Activated T-helper 17 cell treated with anti-CD3 and anti-CD28 coated beads, Interleukin-2, amount 50 U/mL, for 72 hours (primary cell): ENCODE data around the gene TRHDE. TPM values are rescaled to one million over a fixed set of nuclear protein-coding genes. Genes with fewer than 3 reads are reported as not detected.
"Not testable (repeated sequence)": the region's sequence is repeated elsewhere in the genome, so short reads cannot be mapped to it uniquely, and the experiment has no call there.

Experiments used
- ATAC-seq: fragments of 150-1000 bp; cut with Tn5 transposase; replicated peaks from 2 replicates; pipeline ENCODE4 v1.10.0; 2021; ENCODE audit warnings: mild to moderate bottlenecking, moderate library complexity
- H3K27ac Mint-ChIP-seq: one replicate; pipeline ENCODE4 v1.8.0; 2022; ENCODE audit warnings: mixed read lengths
- H3K27me3 Mint-ChIP-seq: one replicate; pipeline ENCODE4 v1.8.0; 2022; ENCODE audit warnings: mixed read lengths
- H3K36me3 Mint-ChIP-seq: one replicate; pipeline ENCODE4 v1.8.0; 2022; ENCODE audit warnings: low read depth, mild to moderate bottlenecking, mixed read lengths
- H3K4me1 Mint-ChIP-seq: one replicate; pipeline ENCODE4 v1.8.0; 2022; ENCODE audit warnings: mixed read lengths
- H3K4me3 Mint-ChIP-seq: one replicate; pipeline ENCODE4 v1.8.0; 2022; ENCODE audit warnings: mild to moderate bottlenecking, mixed read lengths
- H3K9me3 Mint-ChIP-seq: one replicate; pipeline ENCODE4 v1.8.0; 2022; ENCODE audit warnings: mixed read lengths
- total RNA-seq, 2 donors: library from RNA; stranded (reverse); gene quantifications; one replicate each; pipeline ENCODE4 v1.2.3, GENCODE V29; 2022

The TRHDE gene
- total RNA-seq, 2 donors from 2014 or later, result not detected

- H3K27ac Mint-ChIP-seq, result no peak overlapping the region
- no peaks in the 10 kb centered on the region for H3K4me1 Mint-ChIP-seq
- no peaks in the 10 kb centered on the region for H3K27me3 Mint-ChIP-seq
- no peak overlapping the region for H3K4me3 Mint-ChIP-seq
- H3K9me3 Mint-ChIP-seq, result peaks cover 12% of the 10 kb centered on the region
- ATAC-seq, result no peak
- no peaks in the 10 kb centered on the region for H3K36me3 Mint-ChIP-seq
Observed at GRCh38 chr12:72511498-72511897, 239.3 kb downstream of the TRHDE start.

DNA sequence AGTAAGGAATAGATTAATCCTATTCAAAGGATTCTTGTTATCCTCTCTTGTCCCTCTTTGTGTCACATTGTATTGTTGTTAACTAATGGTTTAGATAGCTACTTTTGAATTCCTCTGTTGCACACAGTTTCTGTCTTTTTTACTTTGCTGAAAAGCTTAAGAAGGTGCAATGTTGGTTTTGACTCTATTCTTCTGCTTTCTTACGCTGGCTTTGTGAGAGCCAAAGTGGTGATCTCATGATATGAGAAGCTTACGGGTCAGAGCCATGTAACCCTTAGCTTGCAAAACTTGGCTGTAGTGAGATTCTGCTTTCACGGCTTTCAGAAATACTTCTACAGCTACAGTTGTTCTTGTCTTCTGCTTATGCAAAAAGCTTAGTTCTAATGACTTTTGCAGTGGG, 239.7 kb downstream of the TRHDE start:
- Mint-ChIP-seq H3K27ac (no peak overlapping the region), H3K4me3 (no peak overlapping the region), H3K36me3 (no peaks in the 10 kb centered on the region), H3K27me3 (no peaks in the 10 kb centered on the region), H3K9me3 (peaks cover 10% of the 10 kb centered on the region), H3K4me1 (no peaks in the 10 kb centered on the region)
- no peak for ATAC-seq

DNA sequence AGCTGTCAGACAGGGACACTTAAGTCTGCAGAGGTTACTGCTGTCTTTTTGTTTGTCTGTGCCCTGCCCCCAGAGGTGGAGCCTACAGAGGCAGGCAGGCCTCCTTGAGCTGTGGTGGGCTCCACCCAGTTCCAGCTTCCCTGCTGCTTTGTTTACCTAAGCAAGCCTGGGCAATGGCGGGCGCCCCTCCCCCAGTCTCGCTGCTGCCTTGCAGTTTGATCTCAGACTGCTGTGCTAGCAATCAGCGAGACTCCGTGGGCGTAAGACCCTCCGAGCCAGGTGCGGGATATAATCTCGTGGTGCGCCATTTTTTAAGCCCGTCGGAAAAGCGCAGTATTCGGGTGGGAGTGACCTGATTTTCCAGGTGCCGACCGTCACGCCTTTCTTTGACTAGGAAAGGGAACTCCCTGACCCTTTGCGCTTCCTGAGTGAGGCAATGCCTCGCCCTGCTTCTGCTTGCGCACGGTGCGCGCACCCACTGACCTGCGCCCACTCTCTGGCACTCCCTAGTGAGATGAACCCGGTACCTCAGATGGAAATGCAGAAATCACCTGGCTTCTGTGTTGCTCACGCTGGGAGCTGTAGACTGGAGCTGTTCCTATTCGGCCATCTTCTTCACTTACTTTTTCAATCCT, 248.0 kb downstream of the TRHDE start:
- ATAC-seq, H3K36me3 Mint-ChIP-seq, H3K9me3 Mint-ChIP-seq, H3K4me1 Mint-ChIP-seq, H3K4me3 Mint-ChIP-seq, H3K27ac Mint-ChIP-seq, H3K27me3 Mint-ChIP-seq: not testable (repeated sequence)

GRCh38 chr12:72521326-72521725, 249.2 kb downstream of the TRHDE start:
- no peaks in the 10 kb centered on the region for H3K9me3 Mint-ChIP-seq
- no peaks in the 10 kb centered on the region for H3K27me3 Mint-ChIP-seq
- no peak for ATAC-seq
- H3K4me1 Mint-ChIP-seq, result no peaks in the 10 kb centered on the region
- H3K4me3 Mint-ChIP-seq, result no peak overlapping the region
- no peaks in the 10 kb centered on the region for H3K36me3 Mint-ChIP-seq
- no peak overlapping the region for H3K27ac Mint-ChIP-seq

DNA sequence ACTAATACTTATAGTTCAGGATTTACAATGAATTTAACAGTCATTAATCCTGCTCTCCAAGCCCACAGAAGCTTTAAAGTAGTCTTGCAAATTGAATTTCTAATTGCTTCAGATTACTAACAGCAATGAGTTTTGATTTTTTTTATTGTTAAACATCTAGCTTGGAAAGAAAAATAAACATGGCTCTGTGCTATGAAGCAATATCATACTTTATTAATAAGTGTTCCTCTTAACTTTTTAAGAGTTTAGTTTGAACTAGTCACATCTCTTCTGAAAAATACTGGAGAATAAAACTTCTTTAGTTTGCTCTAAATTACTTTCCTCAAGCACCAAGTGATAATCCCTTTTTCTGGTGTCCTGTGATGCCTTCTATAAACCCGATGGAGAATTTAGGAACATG, 250.2 kb downstream of the TRHDE start:
- no peak for ATAC-seq
- H3K9me3 Mint-ChIP-seq, result no peaks in the 10 kb centered on the region
- H3K27me3 Mint-ChIP-seq, result no peaks in the 10 kb centered on the region
- no peaks in the 10 kb centered on the region for H3K36me3 Mint-ChIP-seq
- H3K4me3 Mint-ChIP-seq, result no peak overlapping the region
- no peaks in the 10 kb centered on the region for H3K4me1 Mint-ChIP-seq
- H3K27ac Mint-ChIP-seq, result no peak overlapping the region

DNA sequence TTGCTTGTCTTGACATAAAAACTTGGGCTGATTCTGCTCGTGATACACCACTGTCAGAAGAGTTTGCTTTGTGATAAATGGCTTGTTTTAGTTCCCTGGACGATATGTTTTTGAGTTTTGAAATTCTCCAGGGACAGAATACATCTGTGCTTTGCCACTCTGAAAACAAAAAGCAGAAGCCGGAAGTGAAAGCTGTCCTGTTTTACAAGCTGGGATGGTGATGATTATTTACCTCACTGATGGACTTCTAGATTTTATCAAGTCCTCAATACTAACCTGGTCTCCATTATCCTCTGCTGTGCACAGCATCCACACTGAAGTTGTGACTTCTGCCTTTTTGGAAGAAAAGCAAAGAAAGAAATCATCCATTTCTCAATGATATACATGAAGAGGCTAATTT, 251.6 kb downstream of the TRHDE start:
- no peaks in the 10 kb centered on the region for H3K9me3 Mint-ChIP-seq
- no peaks in the 10 kb centered on the region for H3K36me3 Mint-ChIP-seq
- no peak overlapping the region for H3K4me3 Mint-ChIP-seq
- no peaks in the 10 kb centered on the region for H3K4me1 Mint-ChIP-seq
- no peak for ATAC-seq
- no peak overlapping the region for H3K27ac Mint-ChIP-seq
- H3K27me3 Mint-ChIP-seq, result no peaks in the 10 kb centered on the region

GRCh38 chr12:72535212-72535990, 263.2 kb downstream of the TRHDE start:
- no peaks in the 10 kb centered on the region for H3K27me3 Mint-ChIP-seq
- no peaks in the 10 kb centered on the region for H3K36me3 Mint-ChIP-seq
- H3K4me3 Mint-ChIP-seq, result no peak overlapping the region
- no peak for ATAC-seq
- no peaks in the 10 kb centered on the region for H3K4me1 Mint-ChIP-seq
- H3K9me3 Mint-ChIP-seq, result peaks cover 17% of the 10 kb centered on the region
- H3K27ac Mint-ChIP-seq, result no peak overlapping the region

GRCh38 chr12:72540811-72541210, 268.6 kb downstream of the TRHDE start:
- no peak for ATAC-seq
- no peaks in the 10 kb centered on the region for H3K27me3 Mint-ChIP-seq
- no peaks in the 10 kb centered on the region for H3K36me3 Mint-ChIP-seq
- H3K9me3 Mint-ChIP-seq, result peaks cover 19% of the 10 kb centered on the region
- no peaks in the 10 kb centered on the region for H3K4me1 Mint-ChIP-seq
- H3K4me3 Mint-ChIP-seq, result no peak overlapping the region
- no peak overlapping the region for H3K27ac Mint-ChIP-seq

- Mint-ChIP-seq H3K4me1 (no peaks in the 10 kb centered on the region), H3K27me3 (no peaks in the 10 kb centered on the region), H3K9me3 (peaks cover 9% of the 10 kb centered on the region), H3K36me3 (no peaks in the 10 kb centered on the region), H3K27ac (no peak overlapping the region), H3K4me3 (no peak overlapping the region)
- no peak for ATAC-seq
Observed at GRCh38 chr12:72543777-72544467, 271.8 kb downstream of the TRHDE start.

DNA sequence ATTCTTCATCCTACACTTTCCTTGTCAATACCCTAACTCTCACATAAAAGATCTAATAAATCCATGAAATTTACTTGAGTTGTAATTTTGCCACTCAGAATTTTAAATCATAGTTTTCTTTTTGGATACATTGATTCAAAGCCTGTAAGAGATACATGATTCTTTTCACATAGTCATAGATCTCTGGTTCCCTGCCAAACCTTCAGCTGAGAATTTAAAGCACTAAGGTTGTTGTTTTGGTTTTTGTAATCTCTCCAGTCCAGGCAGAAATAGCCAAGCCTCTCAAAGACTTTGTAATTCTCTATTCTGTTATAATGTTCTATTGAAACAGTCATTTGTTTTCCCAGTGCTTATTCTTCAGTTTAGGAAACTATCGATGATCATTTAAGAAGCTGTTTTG, 273.9 kb downstream of the TRHDE start:
- H3K9me3 Mint-ChIP-seq, result peaks cover 4% of the 10 kb centered on the region
- no peaks in the 10 kb centered on the region for H3K4me1 Mint-ChIP-seq
- no peak for ATAC-seq
- no peaks in the 10 kb centered on the region for H3K36me3 Mint-ChIP-seq
- no peak overlapping the region for H3K4me3 Mint-ChIP-seq
- no peak overlapping the region for H3K27ac Mint-ChIP-seq
- H3K27me3 Mint-ChIP-seq, result no peaks in the 10 kb centered on the region

GRCh38 chr12:72547573-72547972, 275.4 kb downstream of the TRHDE start:
- H3K27ac Mint-ChIP-seq, result no peak overlapping the region

DNA sequence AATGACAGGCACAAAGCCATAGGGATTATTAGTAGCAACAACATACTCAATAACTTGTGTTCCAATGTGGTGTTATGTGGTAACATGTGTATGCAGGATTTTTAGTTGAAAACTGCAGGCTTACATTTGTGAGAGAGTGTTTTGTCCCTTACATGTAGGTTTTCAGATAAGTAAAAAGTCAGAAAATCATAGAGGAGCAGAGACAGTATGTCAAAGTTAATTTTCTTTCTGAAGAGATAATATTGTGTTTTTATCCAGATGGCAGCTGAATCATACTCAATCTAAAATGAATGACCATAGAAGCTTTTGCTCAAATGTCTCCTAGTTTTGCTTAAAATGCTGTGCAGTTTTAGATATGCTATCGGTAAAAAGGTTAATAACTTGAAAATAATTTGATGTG, 277.0 kb downstream of the TRHDE start:
- Mint-ChIP-seq H3K27me3 (no peaks in the 10 kb centered on the region), H3K9me3 (peaks cover 8% of the 10 kb centered on the region), H3K4me3 (no peak overlapping the region)

More at GRCh38 chr12:72547573-72547972, 275.4 kb downstream of the TRHDE start:
- no peaks in the 10 kb centered on the region for H3K27me3 Mint-ChIP-seq
- H3K36me3 Mint-ChIP-seq, result no peaks in the 10 kb centered on the region
- H3K9me3 Mint-ChIP-seq, result peaks cover 8% of the 10 kb centered on the region
- H3K4me3 Mint-ChIP-seq, result no peak overlapping the region
- H3K4me1 Mint-ChIP-seq, result no peaks in the 10 kb centered on the region
- ATAC-seq, result no peak

DNA sequence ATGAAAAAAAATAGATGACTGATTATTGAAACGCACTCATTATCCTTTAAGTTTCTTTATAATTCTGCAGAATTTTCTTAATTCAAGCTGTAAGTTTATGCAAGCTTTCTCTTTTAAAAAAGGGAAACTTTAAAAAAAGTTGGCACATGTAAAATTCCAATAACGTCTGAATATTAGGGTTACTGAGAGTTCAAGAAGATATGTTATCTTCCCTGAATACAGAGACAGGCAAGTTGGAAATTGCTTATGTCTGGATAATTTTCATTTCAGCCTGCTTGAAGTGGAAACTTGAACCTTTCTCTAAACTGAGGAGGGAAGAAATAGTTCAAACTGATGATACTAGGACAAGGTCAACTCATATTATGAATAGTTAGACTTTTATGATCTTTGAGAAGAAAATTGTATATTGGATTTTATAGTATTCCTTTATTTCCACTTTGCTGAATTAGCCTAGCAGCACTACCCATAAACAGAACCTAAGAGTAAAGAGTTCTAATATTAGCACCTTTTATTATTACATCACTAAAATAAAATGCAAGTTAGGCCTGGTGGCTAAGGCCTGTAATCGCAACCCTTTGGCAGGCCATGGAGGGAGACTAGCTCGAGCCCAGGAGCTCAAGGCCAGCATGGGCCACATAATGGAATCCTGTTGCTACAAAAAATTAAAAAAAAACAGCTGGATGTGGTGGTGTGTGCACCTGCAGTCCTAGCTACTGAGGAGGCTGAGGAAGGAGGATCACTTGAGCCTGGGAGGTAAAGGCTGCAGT, 288.0 kb downstream of the TRHDE start:
- no peak for ATAC-seq
- Mint-ChIP-seq H3K4me1 (no peaks in the 10 kb centered on the region), H3K9me3 (no peaks in the 10 kb centered on the region), H3K36me3 (no peaks in the 10 kb centered on the region), H3K27ac (no peak overlapping the region), H3K27me3 (no peaks in the 10 kb centered on the region), H3K4me3 (no peak overlapping the region)

More for the DNA sequence above, 277.0 kb downstream of the TRHDE start:
- ATAC-seq, result no peak
- H3K36me3 Mint-ChIP-seq, result no peaks in the 10 kb centered on the region
- no peaks in the 10 kb centered on the region for H3K4me1 Mint-ChIP-seq
- no peak overlapping the region for H3K27ac Mint-ChIP-seq

DNA sequence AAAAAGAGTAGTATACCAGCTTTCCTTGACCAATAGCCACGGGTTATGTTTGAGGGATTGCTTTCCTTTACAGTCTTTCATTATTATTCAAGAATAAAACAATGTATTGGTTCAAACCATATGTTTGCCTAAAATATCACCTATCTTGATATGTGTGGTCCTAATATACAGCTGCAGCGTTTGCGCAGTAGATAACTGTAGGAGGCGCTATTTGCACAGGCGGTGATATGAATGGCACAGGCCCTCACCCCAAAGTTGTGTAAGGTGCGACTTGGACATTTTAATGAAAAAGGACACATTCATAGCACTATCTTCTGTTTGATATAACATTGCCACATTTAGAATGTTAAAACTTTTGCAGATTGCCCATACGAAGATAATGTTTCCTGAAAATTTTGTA, 298.4 kb downstream of the TRHDE start:
- no peak overlapping the region for H3K4me3 Mint-ChIP-seq
- H3K9me3 Mint-ChIP-seq, result no peaks in the 10 kb centered on the region
- no peak for ATAC-seq
- H3K27me3 Mint-ChIP-seq, result no peaks in the 10 kb centered on the region
- no peak overlapping the region for H3K27ac Mint-ChIP-seq
- H3K4me1 Mint-ChIP-seq, result no peaks in the 10 kb centered on the region
- H3K36me3 Mint-ChIP-seq, result no peaks in the 10 kb centered on the region
